GM21367 (cell line): ENCODE measurements around the gene RNF212.
"Not testable (repeated sequence)": the region's sequence is repeated elsewhere in the genome, so short reads cannot be mapped to it uniquely, and the experiment has no call there.

Source experiments
- ATAC-seq: cut with Tn5 transposase; IDR thresholded peaks from one replicate; pipeline ENCODE4 v1.9.1; 2021; ENCODE audit not compliant: unreplicated experiment

The RNF212 gene

GRCh38 chr4:1072830-1073446 is 40.4 kb downstream of the RNF212 start:
- no peak for ATAC-seq

GRCh38 chr4:1069394-1069793 is 44.0 kb downstream of the RNF212 start:
- no peak for ATAC-seq

- ATAC-seq, result no peak
These were observed 47.6 kb downstream of the RNF212 start for GRCh38 chr4:1065732-1066131.

- ATAC-seq, result no peak
These were observed 50.9 kb downstream of the RNF212 start for GRCh38 chr4:1062419-1062818.

GRCh38 chr4:1061760-1062159 is 51.6 kb downstream of the RNF212 start:
- no peak for ATAC-seq

- no peak for ATAC-seq
These were observed 52.2 kb downstream of the RNF212 start for GRCh38 chr4:1061056-1061700.

- no peak for ATAC-seq
These were observed 52.7 kb downstream of the RNF212 start for GRCh38 chr4:1060621-1061020.

- ATAC-seq, result no peak
These were observed 53.2 kb downstream of the RNF212 start for GRCh38 chr4:1060121-1060520.

GRCh38 chr4:1058997-1059665 is 54.2 kb downstream of the RNF212 start:
- no peak for ATAC-seq

GRCh38 chr4:1058198-1058996 is 55.0 kb downstream of the RNF212 start:
- no peak for ATAC-seq

- no peak for ATAC-seq
These were observed 56.0 kb downstream of the RNF212 start for GRCh38 chr4:1057403-1057745.

GRCh38 chr4:1056671-1057402 is 56.5 kb downstream of the RNF212 start:
- ATAC-seq, result no peak

- no peak for ATAC-seq
These were observed 57.4 kb downstream of the RNF212 start for GRCh38 chr4:1055721-1056590.

GRCh38 chr4:1055243-1055701 is 58.1 kb downstream of the RNF212 start:
- not testable (repeated sequence) for ATAC-seq

GRCh38 chr4:1054696-1055242 is 58.6 kb downstream of the RNF212 start:
- ATAC-seq, result not testable (repeated sequence)

GRCh38 chr4:1053891-1054290 is 59.5 kb downstream of the RNF212 start:
- ATAC-seq, result not testable (repeated sequence)

- no peak for ATAC-seq
These were observed 60.2 kb downstream of the RNF212 start for GRCh38 chr4:1053080-1053661.

- no peak for ATAC-seq
These were observed 61.1 kb downstream of the RNF212 start for GRCh38 chr4:1052231-1052671.

GRCh38 chr4:1051472-1051871 is 61.9 kb downstream of the RNF212 start:
- ATAC-seq, result no peak
